Measurements from ENCODE around the gene HSPA1B.
A peak's percentile ranks its signal among the peaks of the same experiment; 100 is the strongest.

- no peak for TF ChIP-seq ZNF830 (tag by site-specific recombination; IDR thresholded peaks at IDR 0.05; ENCODE audit: low read depth)
- no peak for TF ChIP-seq PATZ1 (tag by site-specific recombination; IDR thresholded peaks at IDR 0.05)
- TF ChIP-seq ZFP37 (tag by site-specific recombination; IDR thresholded peaks at IDR 0.05), result no peak
- no peak for TF ChIP-seq ZNF175 (tag by site-specific recombination; IDR thresholded peaks at IDR 0.05)
- TF ChIP-seq CTCF (tag by site-specific recombination; IDR thresholded peaks at IDR 0.05), result peak; percentile 18; the same call in 1 of the 2 replicates
- 0 out of 2 replicates have a peak, but pooled peaks have one; percentile 28 for TF ChIP-seq REST (tag by site-specific recombination; IDR thresholded peaks at IDR 0.05)
- TF ChIP-seq ZSCAN18 (tag by site-specific recombination; IDR thresholded peaks at IDR 0.05), result no peak
- TF ChIP-seq HOXD13 (CRISPR knock-in tag; IDR thresholded peaks at IDR 0.05; ENCODE audit: borderline replicate concordance), result no peak
- peak; percentile 88; the same call in 1 of the 2 replicates for TF ChIP-seq ZNF660 (tag by site-specific recombination; IDR thresholded peaks at IDR 0.05)
Measured at GRCh38 chr6:31826793-31827285, 699 bp upstream of the HSPA1B start.
